Skeletal muscle tissue (tissue), 4 donors: ENCODE measurements around the gene SPATC1L. TPM values are rescaled to one million over a fixed set of nuclear protein-coding genes. Genes with fewer than 3 reads are reported as not detected.
A peak's percentile ranks its signal among the peaks of the same experiment; 100 is the strongest.
"Not testable (repeated sequence)": the region's sequence is repeated elsewhere in the genome, so short reads cannot be mapped to it uniquely, and the experiment has no call there.

ENCODE experiments used
- H3K27ac ChIP-seq: one replicate; pipeline ENCODE4 v1.7.0; 2013; ENCODE audit warnings: mild to moderate bottlenecking, low read depth, low read length, inconsistent platforms
- H3K27me3 ChIP-seq, 3 donors: one replicate each; pipeline ENCODE4 v1.7.0; 2013; ENCODE audit warnings: low read length in 3 of 3; ENCODE audit not compliant: control insufficient read depth in 3 of 3, insufficient read depth in 3 of 3
- H3K36me3 ChIP-seq, 3 donors: one replicate each; pipeline ENCODE4 v1.7.0; 2013; ENCODE audit warnings: low read length in 3 of 3; ENCODE audit not compliant: control insufficient read depth in 3 of 3, insufficient read depth in 3 of 3
- H3K4me1 ChIP-seq, 3 donors: one replicate each; pipeline ENCODE4 v1.7.0; 2013; ENCODE audit warnings: low read length in 3 of 3, mild to moderate bottlenecking in 3 of 3; ENCODE audit not compliant: control insufficient read depth in 3 of 3, insufficient read depth in 3 of 3
- H3K4me3 ChIP-seq, 3 donors: one replicate each; pipeline ENCODE4 v1.7.0; 2013; ENCODE audit warnings: low read length in 3 of 3
- H3K9ac ChIP-seq, 3 donors: one replicate each; pipeline ENCODE4 v1.7.0; 2013; ENCODE audit warnings: low read length in 3 of 3, mild to moderate bottlenecking in 3 of 3, moderate library complexity in 2 of 3, low read depth in 1 of 3
- H3K9me3 ChIP-seq, 3 donors: one replicate each; pipeline ENCODE4 v1.7.0; 2013; ENCODE audit warnings: low read length in 3 of 3; ENCODE audit not compliant: control insufficient read depth in 3 of 3
- total RNA-seq: library from RNA; depleted of rRNA; stranded (reverse); fragments of >200 nt; gene quantifications from one replicate; pipeline ENCODE4 v1.2.3, GENCODE V29; 2014
- donor health status: Osteomylitis.

Gene SPATC1L
- total RNA-seq, 1 donor from 2014 or later = 1.6 TPM

GRCh38 chr21:46189959-46190490 is 5.8 kb upstream of the SPATC1L start:
- no peaks in the 10 kb centered on the region for H3K27me3 ChIP-seq
- H3K4me1 ChIP-seq = peaks cover 10 to 30% (median 30%) of the 10 kb centered on the region in 3 donors
- peak overlapping the region in 1 of 3 donors; percentile 55 for H3K9ac ChIP-seq
- H3K27ac ChIP-seq = no peak overlapping the region
- H3K4me3 ChIP-seq = no peak overlapping the region
- H3K36me3 ChIP-seq = peaks cover 27 to 40% (median 38%) of the 10 kb centered on the region in 3 donors
- H3K9me3 ChIP-seq = no peaks in the 10 kb centered on the region

GRCh38 chr21:46189213-46189958 is 5.1 kb upstream of the SPATC1L start:
- H3K9ac ChIP-seq = peak overlapping the region; percentile 12 to 55 (median 51)
- peaks cover 20 to 34% (median 31%) of the 10 kb centered on the region in 3 donors for H3K36me3 ChIP-seq
- no peak overlapping the region for H3K4me3 ChIP-seq
- H3K27ac ChIP-seq = peak overlapping the region; percentile 80
- H3K27me3 ChIP-seq = no peaks in the 10 kb centered on the region
- no peaks in the 10 kb centered on the region for H3K9me3 ChIP-seq
- H3K4me1 ChIP-seq = peaks cover 10 to 35% (median 33%) of the 10 kb centered on the region in 3 donors

DNA sequence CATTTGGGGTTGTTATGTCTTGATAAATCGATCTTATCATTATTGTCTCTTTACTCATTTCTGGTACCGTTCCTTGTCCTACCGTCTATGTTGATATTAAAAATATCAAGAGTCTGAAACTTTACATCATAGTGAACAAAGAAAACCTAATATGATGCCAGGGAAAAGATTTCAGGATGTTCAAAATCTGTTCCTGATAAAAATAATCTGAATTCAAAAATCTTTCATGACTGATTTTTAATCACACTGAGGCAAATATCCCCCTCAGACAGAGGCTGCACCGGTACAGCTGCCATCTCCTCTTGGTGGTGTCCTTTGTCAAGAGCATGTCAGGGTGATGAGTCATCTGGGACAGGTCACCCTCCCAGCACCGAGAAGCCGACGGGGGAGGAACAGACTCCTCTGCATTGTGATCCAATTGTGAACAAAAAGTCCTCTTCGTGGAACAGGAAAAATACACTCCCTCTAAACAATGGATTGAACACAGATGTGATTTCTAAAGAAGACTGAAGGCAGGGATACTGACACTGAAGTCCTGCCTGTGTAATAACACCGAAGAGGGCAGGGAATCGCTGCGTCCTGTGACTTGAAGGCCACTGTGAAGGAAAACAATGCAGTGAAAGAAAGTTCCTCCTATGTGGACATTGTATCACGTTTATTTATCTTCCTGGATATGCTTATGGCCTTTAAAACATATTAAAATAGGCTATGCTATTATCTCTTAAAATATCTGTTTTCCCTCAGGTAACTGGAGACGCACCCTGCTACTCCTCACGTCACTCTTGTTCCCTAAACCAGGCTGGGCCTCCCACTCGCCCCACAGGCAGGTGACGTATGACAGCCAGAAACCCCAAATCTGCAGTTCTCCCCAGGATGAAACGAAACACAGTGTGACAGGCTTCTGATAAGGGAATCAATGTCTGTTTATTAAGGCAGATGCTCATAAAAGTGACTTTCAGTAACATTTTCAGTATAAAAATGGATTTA is 4.3 kb upstream of the SPATC1L start:
- Histone ChIP-seq H3K27me3 (no peaks in the 10 kb centered on the region), H3K36me3 (peaks cover 12 to 25% (median 23%) of the 10 kb centered on the region in 3 donors), H3K4me1 (peaks cover 10 to 40% (median 37%) of the 10 kb centered on the region in 3 donors), H3K27ac (peak overlapping the region; percentile 80), H3K9ac (peak overlapping the region; percentile 12 to 55 (median 51)), H3K9me3 (no peaks in the 10 kb centered on the region), H3K4me3 (peak overlapping the region in 1 of 3 donors; percentile 25)

DNA sequence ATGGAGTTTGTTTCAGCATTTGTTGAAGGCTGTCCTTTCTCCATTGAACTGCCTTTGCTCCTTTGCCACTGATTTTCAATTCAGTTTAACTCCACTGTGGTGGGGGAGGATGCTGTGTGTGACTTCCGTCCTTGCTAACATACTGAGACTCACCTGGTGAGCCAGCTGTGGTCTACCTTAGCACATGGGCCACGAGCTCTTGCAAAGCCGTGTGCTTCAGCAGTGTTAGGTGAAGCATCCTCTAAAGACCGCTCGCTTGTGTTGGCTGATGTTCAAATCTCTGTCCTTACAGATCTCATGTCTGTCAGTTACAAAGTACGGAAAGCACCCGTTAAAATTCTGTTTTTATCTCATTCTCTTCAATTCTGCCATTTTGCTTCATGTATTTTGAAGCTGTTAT is 3.6 kb upstream of the SPATC1L start:
- Histone ChIP-seq H3K9me3 (no peaks in the 10 kb centered on the region), H3K9ac (no peak overlapping the region), H3K36me3 (peaks cover 9 to 20% (median 16%) of the 10 kb centered on the region in 3 donors), H3K4me3 (no peak overlapping the region), H3K4me1 (peaks cover 10 to 46% (median 43%) of the 10 kb centered on the region in 3 donors), H3K27ac (peak overlapping the region; percentile 80), H3K27me3 (no peaks in the 10 kb centered on the region)

- Histone ChIP-seq H3K9me3 (no peaks in the 10 kb centered on the region), H3K36me3 (peaks cover 5 to 15% (median 11%) of the 10 kb centered on the region in 3 donors), H3K9ac (no peak overlapping the region), H3K4me1 (peaks cover 10 to 48% (median 44%) of the 10 kb centered on the region in 3 donors), H3K27ac (no peak overlapping the region), H3K27me3 (no peaks in the 10 kb centered on the region), H3K4me3 (no peak overlapping the region)
Observed at GRCh38 chr21:46187261-46187660, 3.0 kb upstream of the SPATC1L start.

DNA sequence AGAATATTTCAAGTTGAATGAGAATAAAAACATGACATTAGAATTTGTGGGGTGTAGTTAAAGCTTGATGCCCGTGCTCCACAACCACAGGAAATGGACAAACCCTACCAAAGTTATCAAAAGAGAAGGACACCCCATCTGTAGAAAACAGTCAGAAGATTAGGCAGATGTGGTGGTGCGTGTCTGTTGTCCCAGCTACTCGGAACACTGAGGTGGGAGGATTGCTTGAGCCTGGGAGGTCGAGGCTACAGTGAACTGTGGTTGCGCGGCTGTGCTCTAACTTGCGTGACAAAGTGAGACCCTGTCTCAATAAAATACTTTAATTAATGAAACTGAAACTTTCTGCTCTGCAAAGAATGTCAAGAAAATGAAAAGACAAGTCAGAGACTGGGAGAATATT is 1.5 kb upstream of the SPATC1L start:
- Histone ChIP-seq H3K4me3 (no peak overlapping the region), H3K27me3 (no peaks in the 10 kb centered on the region), H3K36me3 (peaks cover 0 to 9% (median 2%) of the 10 kb centered on the region in 3 donors), H3K9ac (no peak overlapping the region), H3K4me1 (peaks cover 10 to 39% (median 37%) of the 10 kb centered on the region in 3 donors), H3K9me3 (no peaks in the 10 kb centered on the region), H3K27ac (no peak overlapping the region)

DNA sequence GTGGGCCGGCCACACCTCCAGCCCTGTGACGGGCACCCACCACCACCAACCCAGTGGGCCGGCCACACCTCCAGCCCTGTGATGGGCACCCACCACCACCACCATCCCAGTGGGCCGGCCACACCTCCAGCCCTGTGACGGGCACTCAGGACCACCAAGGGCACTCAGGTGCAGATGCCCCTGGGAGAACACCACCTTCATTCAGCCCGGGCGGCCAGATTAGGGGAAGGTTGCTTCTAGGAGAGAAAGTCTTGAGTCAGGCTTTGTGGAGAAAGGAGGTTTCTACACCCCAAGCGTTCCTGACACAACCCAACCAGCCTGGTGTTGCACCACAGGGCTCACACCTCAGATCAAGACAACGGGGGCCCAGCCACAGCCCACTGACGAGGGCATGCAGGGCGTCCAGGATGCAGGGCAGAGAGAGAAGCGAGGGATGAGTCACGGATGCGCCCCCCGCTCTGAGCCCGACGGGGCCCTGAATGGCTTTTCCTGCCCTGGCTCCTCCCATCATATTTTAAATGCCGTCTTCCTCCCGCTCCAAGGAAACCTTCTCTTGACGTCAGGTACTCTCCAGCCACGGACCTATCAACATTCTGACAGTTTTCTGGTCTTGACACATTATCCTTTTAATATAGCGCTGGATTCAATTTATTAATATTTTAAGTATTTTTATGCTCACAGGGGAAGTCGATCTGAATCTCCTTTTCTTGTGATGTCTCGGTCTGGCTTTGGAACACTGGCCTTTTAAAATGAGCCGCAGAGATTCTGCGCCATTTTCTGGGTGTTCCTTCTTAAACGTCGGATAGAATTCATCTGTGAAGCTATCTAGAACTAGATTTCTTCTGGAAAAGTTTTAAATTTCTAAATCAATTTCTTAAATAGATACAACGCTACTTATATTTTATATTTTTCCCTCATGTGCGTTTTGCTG is 631 bp upstream of the SPATC1L start:
- H3K4me3 ChIP-seq = peak overlapping the region; percentile 79 to 95 (median 95)
- peaks cover 10 to 39% (median 34%) of the 10 kb centered on the region in 3 donors for H3K4me1 ChIP-seq
- H3K27me3 ChIP-seq = no peaks in the 10 kb centered on the region
- H3K9me3 ChIP-seq = no peaks in the 10 kb centered on the region
- H3K27ac ChIP-seq = peak overlapping the region; percentile 86
- H3K9ac ChIP-seq = peak overlapping the region; percentile 59 to 82 (median 64)
- peaks cover 0 to 5% (median 0%) of the 10 kb centered on the region in 3 donors for H3K36me3 ChIP-seq

DNA sequence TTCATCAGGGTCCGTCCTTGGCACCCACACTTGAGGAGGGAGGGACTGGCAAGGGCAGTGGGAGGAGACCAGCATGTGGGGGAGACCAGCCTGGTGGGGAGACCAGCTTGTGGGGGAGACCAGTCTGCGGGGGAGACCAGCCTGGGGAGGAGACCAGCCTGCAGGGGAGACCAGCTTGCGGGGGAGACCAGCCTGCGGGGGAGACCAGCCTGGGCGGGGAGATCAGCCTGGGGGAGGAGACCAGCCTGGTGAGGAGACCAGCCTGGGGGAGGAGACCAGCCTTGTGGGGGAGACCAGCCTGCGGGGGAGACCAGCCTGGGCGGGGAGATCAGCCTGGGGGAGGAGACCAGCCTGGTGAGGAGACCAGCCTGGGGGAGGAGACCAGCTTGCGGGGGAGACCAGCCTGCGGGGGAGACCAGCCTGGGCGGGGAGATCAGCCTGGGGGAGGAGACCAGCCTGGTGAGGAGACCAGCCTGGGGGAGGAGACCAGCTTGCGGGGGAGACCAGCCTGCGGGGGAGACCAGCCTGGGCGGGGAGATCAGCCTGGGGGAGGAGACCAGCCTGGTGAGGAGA is 836 bp downstream of the SPATC1L start:
- not testable (repeated sequence) for H3K27me3 ChIP-seq, H3K27ac ChIP-seq, H3K36me3 ChIP-seq, H3K9me3 ChIP-seq
- Histone ChIP-seq H3K4me1 (peaks cover 3 to 24% (median 24%) of the 10 kb centered on the region in 3 donors), H3K4me3 (peak overlapping the region in 2 of 3 donors; percentile 85 to 97), H3K9ac (peak overlapping the region; percentile 51 to 84 (median 66))
